ENCODE results near the gene PYGB.
A peak's percentile ranks its signal among the peaks of the same experiment; 100 is the strongest.

The PYGB gene

DNA sequence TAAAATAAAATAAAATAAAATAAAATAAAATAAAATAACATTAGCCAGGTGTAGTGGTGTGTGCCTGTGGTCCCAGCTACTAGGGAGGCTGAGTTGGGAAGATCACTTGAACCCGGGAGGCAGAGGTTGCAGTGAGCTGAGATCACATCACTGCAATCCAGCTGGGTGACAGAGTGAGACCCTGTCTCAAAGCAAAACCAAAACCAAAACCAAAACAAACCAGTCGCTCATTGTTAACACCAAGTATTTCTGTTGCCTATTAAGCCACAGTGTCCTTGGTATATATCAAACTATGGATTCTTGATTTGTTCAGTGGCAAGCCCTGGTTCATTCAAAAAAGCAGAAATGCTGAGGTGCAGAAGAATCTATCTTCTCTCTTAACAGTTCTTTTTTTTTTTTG is 65.7 kb downstream of the PYGB start:
- Histone ChIP-seq H4K20me1 (peaks cover 0 to 16% (median 5%) of the 10 kb centered on the region in 11 experiments; a peak in 8 of 22 replicates), H3K9ac (no peak overlapping the region), H3K36me3 (peaks cover 6 to 34% (median 29%) of the 10 kb centered on the region in 11 experiments; a peak in 20 of 22 replicates), H3K4me1 (peaks cover 49 to 88% (median 74%) of the 10 kb centered on the region in 10 experiments), H3K4me3 (no peak overlapping the region), H3K9me3 (replicated peaks in 1 of 11) (peaks cover 0 to 7% (median 0%) of the 10 kb centered on the region in 11 experiments; a peak in 2 of 22 replicates), H3K4me2 (peak overlapping the region in 10 of 11 experiments; percentile 1 to 44 (median 20); a peak in 9 of 22 replicates), H3K27ac (0 out of 22 replicates have a peak overlapping the region, but pooled peaks of 3 of the 11 experiments have one; percentile 9 to 22 (median 20)), H3K27me3 (no peaks in the 10 kb centered on the region)
- TF ChIP-seq Cebpa-rat (IDR thresholded peaks at IDR 0.05), result no peak

GRCh38 chr20:25314497-25315417 is 66.9 kb downstream of the PYGB start:
- Histone ChIP-seq H3K9ac (no peak overlapping the region; a peak in 1 of 22 replicates), H3K4me2 (peak overlapping the region in 4 of 11 experiments; percentile 26 to 66 (median 52); a peak in 6 of 22 replicates), H3K4me3 (no peak overlapping the region), H3K9me3 (replicated peaks in 1 of 11) (peaks cover 0 to 7% (median 0%) of the 10 kb centered on the region in 11 experiments; a peak in 2 of 22 replicates), H3K27ac (0 out of 22 replicates have a peak overlapping the region, but pooled peaks of 1 of the 11 experiments have one; percentile 22), H3K36me3 (peaks cover 6 to 38% (median 29%) of the 10 kb centered on the region in 11 experiments; a peak in 20 of 22 replicates), H3K4me1 (peaks cover 49 to 88% (median 74%) of the 10 kb centered on the region in 10 experiments), H3K27me3 (no peaks in the 10 kb centered on the region), H4K20me1 (peaks cover 0 to 16% (median 0%) of the 10 kb centered on the region in 11 experiments; a peak in 8 of 22 replicates)
- no peak for TF ChIP-seq Cebpa-rat (IDR thresholded peaks at IDR 0.05)

GRCh38 chr20:25315418-25316210 is 67.7 kb downstream of the PYGB start:
- no peaks in the 10 kb centered on the region for H3K27me3 ChIP-seq
- no peak overlapping the region; a peak in 2 of 22 replicates for H3K9ac ChIP-seq
- peaks cover 0 to 9% (median 0%) of the 10 kb centered on the region in 11 experiments; a peak in 2 of 22 replicates for H4K20me1 ChIP-seq
- peaks cover 13 to 46% (median 29%) of the 10 kb centered on the region in 11 experiments; a peak in 20 of 22 replicates for H3K36me3 ChIP-seq
- peaks cover 0 to 7% (median 0%) of the 10 kb centered on the region in 11 experiments; a peak in 2 of 22 replicates for H3K9me3 ChIP-seq (replicated peaks in 1 of 11)
- no peak for TF ChIP-seq Cebpa-rat (IDR thresholded peaks at IDR 0.05)
- peak overlapping the region in 4 of 11 experiments; percentile 23 to 66 (median 52); a peak in 5 of 22 replicates for H3K4me2 ChIP-seq
- peaks cover 49 to 88% (median 74%) of the 10 kb centered on the region in 10 experiments for H3K4me1 ChIP-seq
- H3K4me3 ChIP-seq, result no peak overlapping the region
- H3K27ac ChIP-seq, result no peak overlapping the region; a peak in 1 of 22 replicates

GRCh38 chr20:25316506-25317190 is 68.8 kb downstream of the PYGB start:
- H3K27ac ChIP-seq, result peak overlapping the region in 8 of 11 experiments; percentile 58 to 95 (median 92); a peak in 16 of 22 replicates

DNA sequence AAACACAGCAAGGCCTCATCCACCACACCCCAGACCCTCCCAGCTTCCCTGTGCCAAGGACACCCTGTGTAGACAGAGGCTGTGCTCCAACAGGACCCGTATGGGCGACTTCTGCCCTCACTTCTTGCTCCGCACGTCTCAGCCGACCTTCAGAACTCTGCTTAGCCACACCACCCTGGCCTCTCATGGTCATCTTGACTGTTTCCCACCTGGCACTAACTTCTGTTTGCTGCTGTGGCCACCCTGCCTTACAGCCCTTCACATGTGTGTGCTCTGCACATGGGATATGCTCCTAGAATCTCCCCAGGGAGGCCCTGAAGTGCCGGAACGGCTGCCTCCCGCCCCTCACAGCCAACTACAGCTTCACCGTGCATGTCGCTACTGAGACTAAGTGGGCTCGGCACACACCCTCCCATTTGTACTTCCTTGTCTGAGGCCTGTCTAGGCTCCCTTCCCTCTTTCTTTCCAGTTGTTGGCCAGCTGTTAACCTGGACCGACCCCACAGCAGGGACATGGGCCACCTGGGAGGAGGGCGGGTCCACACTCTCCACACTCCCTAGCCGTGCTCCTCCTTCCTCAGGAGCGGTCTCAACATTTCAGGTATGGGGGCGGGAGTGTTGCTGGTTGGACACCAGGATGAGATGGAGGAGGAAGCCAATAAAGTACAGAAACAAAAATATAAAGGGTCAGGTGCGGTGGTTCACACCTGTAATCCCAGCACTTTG is 69.6 kb downstream of the PYGB start:
- Histone ChIP-seq H3K4me1 (peaks cover 48 to 87% (median 64%) of the 10 kb centered on the region in 10 experiments), H3K9me3 (replicated peaks in 1 of 11) (no peaks in the 10 kb centered on the region), H3K9ac (peak overlapping the region; percentile 40 to 84 (median 79)), H3K27ac (peak overlapping the region; percentile 47 to 95 (median 92)), H3K4me3 (peak overlapping the region in 3 of 10 experiments; percentile 4 to 47 (median 37); a peak in 5 of 20 replicates), H3K36me3 (peaks cover 22 to 61% (median 38%) of the 10 kb centered on the region in 11 experiments), H4K20me1 (peaks cover 0 to 9% (median 0%) of the 10 kb centered on the region in 11 experiments; a peak in 2 of 22 replicates), H3K4me2 (peak overlapping the region; percentile 82 to 95 (median 89)), H3K27me3 (no peaks in the 10 kb centered on the region)
- no peak for TF ChIP-seq Cebpa-rat (IDR thresholded peaks at IDR 0.05)

More at GRCh38 chr20:25316506-25317190, 68.8 kb downstream of the PYGB start:
- H3K36me3 ChIP-seq, result peaks cover 19 to 54% (median 31%) of the 10 kb centered on the region in 11 experiments
- H3K27me3 ChIP-seq, result no peaks in the 10 kb centered on the region
- peak overlapping the region; percentile 82 to 95 (median 89); a peak in 21 of 22 replicates for H3K4me2 ChIP-seq
- peaks cover 0 to 9% (median 0%) of the 10 kb centered on the region in 11 experiments; a peak in 2 of 22 replicates for H4K20me1 ChIP-seq
- peaks cover 49 to 88% (median 68%) of the 10 kb centered on the region in 10 experiments for H3K4me1 ChIP-seq
- TF ChIP-seq Cebpa-rat (IDR thresholded peaks at IDR 0.05), result no peak
- H3K9me3 ChIP-seq (replicated peaks in 1 of 11), result peaks cover 0 to 7% (median 0%) of the 10 kb centered on the region in 11 experiments; a peak in 2 of 22 replicates
- H3K9ac ChIP-seq, result peak overlapping the region in 7 of 11 experiments; percentile 40 to 84 (median 78); a peak in 7 of 22 replicates
- no peak overlapping the region; a peak in 1 of 20 replicates for H3K4me3 ChIP-seq

DNA sequence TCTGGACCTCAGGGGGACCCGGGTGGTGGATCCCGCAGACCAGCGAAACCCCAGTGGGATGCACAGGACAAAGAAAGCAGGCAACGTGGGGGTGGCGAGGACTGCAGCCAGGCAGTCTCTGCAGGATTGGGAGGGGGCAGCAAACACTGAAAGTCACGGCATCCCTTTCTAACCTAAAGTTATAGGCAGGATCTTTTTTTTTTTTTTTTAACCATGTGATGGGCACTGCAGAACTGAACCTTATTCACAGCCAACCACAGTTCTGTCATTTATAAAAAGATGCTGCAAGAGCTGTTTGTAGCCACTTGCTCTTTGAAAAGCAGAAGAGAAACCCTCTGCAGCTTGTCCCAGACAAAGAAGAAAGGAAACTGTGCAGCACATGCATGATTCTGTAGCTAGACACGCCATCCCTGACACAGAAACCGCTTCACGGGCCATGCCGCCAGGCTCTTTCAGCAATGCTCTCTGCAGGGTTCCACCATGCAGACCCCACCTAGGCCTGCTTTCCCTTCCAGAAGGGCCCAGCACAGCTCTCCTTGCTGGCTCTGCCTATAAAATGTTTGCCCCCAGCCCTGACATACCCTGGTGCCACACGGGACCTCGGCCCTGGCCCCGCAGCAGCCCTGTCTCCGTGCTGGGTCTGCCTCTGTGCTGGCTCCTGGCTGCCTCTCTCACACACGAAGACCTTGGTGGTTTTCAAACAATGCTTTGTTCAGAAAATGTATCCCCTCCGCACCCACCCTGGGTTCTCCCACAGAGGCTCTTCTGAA is 70.8 kb downstream of the PYGB start:
- peak in 2 of 11 experiments; percentile 7 to 25; a peak in 1 of 22 replicates for TF ChIP-seq Cebpa-rat (IDR thresholded peaks at IDR 0.05)
- Histone ChIP-seq H3K4me2 (peak overlapping the region; percentile 82 to 95 (median 89)), H3K36me3 (peaks cover 29 to 70% (median 49%) of the 10 kb centered on the region in 11 experiments), H3K4me3 (peak overlapping the region; percentile 12 to 47 (median 37); a peak in 17 of 20 replicates), H3K9ac (peak overlapping the region; percentile 40 to 84 (median 79); a peak in 21 of 22 replicates), H3K9me3 (replicated peaks in 1 of 11) (no peaks in the 10 kb centered on the region), H3K27me3 (no peaks in the 10 kb centered on the region), H3K27ac (peak overlapping the region; percentile 47 to 95 (median 92); a peak in 21 of 22 replicates), H4K20me1 (peaks cover 0 to 9% (median 0%) of the 10 kb centered on the region in 11 experiments; a peak in 3 of 22 replicates), H3K4me1 (peaks cover 48 to 97% (median 64%) of the 10 kb centered on the region in 10 experiments)
